IPS-NIHi7 (cell line): ENCODE measurements around the gene C4orf51.
A peak's percentile ranks its signal among the peaks of the same experiment; 100 is the strongest.

Experiments used
- DNase-seq: peaks from one replicate; pipeline ENCODE4 v3.0.0; 2012; ENCODE audit warnings: mixed read lengths; ENCODE audit errors: extremely low spot score

C4orf51 gene

DNA sequence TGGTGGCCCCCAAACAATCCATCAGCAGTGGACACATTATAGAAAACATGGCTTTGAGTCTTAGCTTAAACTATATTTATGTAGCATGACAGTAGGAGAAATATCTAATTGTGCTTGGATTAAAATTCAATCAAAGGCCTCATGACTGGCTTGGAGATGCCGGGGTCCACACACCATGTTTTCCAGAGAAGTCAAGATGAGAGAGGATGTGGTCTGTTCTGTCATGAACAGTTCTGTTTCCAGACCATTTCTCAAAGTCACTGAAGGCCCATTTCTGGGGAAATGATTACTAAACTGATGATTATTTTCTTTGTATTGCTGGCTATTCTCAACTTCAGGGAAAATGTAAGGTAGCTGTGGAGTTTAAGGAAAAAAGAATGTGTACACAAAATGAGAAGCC, 76.3 kb downstream of the C4orf51 start:
- DNase-seq = no peak

DNA sequence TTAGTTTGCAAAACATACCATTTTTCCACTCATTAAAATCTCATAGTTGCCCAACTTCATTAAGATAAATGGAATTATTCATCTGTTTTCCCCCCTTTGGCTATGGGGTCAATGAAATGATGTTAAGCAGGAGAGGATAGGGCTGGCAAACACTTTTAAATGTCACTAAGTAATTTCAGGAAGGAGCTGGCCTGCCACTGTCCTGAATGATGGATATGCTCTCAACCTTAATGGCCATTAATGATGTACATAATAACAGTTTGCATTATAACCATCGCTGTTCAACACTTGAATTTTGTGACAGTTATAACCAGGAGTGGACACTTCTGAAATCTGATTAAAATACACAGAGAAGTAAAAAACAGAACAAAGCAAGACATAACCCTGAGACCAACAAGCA, 77.2 kb downstream of the C4orf51 start:
- DNase-seq = no peak

DNA sequence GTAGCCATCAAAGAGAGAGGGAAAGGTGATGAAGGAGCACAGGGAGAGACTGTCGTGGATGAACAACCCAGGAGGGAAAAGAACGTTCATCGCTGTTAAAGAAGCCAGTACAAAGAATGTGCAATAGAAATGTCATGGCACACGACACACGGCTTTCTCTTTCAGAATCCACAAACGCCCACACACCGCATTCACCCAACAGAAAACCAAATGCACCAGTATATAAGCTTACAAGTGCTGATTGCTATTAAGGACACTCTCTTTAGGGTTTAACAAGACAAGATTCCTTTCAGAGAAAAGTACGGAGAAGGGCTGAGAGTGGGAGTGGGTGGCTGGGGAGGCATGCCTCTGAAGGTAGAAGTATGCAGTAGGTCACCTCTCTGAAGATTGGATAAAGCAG, 80.2 kb downstream of the C4orf51 start:
- DNase-seq = no peak

DNA sequence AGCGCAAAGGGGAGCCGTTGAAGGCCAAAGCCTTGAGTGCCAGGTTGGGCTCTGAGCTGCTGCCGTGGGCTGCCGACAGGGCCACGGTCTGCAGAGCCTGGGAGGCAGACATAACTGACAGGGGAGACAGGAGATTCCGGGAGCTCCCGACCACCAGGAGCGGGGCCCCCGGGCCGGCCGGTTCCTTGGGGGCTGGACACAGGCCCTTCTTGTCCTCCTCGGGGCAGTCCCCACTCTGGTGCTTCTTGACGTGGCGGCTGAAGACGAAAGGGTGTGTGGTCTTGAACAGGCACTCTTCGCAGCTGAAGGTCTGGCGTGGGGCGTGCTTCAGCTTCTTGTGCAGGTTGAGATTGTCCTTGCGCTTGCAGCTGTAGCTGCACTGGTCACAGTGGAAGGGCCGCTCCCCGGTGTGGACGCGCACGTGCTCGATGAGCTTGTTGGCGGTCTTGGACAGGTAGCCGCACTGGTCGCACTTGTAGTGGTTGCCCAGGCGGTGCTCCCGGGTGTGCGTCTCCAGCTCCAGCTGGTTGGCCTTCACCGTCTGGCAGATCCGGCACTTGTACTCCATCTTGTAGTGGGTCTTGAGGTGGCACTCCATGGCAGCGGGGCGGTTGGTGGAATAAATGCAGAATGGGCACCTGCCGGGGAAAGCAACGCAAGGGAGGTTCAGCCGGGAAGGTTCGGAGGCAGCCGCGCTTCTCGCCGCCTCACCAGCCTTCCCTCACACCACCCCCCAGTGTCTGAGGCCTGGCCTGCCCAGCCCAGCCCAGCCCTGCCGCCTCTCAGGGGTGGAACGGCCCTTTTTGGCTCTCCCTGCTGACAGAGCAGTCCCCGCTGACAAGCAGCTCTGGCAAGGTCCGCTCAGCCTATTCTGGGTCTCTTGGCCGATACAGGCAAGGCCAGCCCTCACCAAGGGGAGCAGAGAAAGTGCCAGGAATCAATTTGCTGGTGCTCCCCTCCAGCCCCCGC, 81.3 kb downstream of the C4orf51 start:
- DNase-seq = no peak

DNA sequence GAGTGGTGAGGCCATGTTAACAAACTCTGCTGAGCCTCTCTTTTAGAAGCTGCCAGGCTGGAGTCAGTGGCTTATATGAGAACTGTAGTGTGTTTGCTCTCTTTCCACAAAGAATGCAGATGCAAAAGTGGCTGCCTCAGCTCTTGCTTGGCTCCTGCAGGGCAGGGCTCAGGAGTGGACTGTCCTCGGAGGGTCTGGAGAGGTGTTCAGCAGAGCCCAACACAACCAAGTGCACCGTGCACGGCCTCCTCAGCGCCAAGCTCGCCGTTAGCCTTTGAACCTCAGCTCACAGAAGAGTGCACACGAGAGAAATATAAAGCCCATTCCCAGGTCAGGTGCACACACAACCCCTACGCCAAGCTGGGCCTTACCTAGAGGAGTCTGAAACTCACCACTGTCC, 82.8 kb downstream of the C4orf51 start:
- DNase-seq = no peak

DNA sequence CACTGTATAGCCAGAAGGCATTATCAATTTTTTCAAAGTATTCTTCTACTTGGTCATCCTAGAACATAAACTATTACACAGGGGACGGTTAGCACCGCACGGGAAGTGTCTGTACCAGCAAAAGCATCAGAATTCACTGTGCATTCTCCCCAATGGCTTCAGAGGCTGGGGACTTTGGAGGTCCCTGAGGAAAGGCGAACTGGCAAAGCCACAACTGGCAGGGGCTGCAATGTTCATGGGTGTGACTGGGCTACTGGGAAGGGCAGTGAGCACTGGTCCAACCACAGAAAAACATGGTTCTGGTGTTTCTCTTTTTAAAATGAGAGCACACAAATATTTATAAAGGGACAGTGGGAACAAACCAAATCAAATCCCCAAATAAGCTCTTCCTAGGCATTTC, 83.5 kb downstream of the C4orf51 start:
- no peak for DNase-seq

DNA sequence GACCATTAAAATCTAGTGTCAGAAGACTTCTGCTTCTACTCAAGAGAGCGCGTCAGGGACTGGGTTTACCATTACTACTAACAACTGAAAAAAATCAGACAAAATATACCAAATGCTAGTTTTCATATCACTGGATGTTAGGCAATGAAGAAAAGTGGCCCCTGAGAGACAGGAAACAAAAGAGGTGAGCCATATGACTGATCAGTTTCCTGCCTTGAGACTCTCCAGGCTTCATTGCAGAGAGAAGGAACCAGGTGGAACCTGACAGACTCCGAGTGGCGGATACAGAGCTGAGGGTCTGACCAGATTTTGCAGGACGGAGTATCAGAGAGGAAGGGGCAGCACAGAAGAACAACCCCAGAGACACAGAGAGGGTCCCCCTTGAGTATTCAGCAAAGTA, 86.3 kb downstream of the C4orf51 start:
- DNase-seq = no peak

DNA sequence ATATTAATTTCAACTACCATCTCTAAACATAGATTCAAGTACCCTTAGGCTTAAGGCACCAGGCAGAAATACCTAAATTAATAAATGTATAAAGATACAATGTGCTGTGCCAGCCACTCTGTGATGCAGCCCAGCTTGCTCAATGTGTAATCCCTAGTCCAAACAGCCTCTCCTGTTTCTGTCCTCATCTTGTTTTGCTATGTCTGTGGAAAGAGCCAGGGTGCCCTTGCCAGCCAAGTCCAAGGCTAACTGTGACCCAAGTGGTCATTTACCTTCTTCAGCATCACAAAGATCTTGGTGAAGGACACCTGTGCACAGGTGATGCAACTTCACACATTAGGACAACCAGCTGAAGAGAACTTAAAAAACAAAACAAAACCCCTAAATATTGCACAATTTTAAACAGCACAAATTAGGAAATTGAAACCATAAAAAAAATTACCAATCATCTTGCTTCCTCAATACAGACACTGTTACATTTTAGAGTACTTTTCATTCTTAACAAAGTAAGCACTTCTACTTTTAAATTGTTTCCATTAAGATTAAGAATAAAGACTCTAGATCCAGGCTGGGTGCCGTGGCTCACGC, 89.6 kb downstream of the C4orf51 start:
- DNase-seq = no peak

DNA sequence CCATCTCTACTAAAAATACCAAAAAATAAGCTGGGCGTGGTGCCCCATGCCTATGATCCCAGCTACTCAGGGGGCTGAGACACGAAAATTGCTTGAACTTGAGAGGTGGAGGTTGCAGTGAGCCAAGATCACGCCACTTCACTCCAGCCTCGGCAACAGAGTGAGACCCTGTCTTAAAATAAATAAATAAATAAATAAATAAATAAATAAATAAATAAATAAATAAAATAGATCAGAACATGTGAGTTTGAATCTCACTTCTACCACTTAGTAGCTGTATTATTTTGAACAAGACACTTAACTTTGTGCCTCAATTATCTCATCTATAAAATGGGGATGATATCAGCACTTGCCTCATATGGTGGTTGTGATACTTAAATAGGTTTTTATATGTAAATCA, 90.2 kb downstream of the C4orf51 start:
- no peak for DNase-seq

DNA sequence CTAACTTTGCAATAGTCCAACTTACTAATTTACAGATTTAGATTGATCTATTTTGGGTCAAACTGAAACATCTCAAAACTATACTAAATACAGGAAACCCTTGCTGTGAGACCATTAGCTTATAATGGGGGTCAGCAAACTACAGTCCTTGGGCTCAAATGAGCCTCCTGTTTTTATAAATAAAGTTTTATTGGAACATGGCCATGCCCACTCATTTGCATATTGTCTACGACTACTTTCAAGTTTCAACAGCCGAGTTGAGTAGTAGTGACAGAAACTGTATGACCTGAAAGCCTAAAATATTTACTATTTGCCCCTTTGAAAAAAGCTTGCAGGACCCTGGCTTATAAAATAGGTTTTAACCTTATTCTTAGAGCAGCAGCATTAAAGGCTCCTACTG, 92.4 kb downstream of the C4orf51 start:
- no peak for DNase-seq

DNA sequence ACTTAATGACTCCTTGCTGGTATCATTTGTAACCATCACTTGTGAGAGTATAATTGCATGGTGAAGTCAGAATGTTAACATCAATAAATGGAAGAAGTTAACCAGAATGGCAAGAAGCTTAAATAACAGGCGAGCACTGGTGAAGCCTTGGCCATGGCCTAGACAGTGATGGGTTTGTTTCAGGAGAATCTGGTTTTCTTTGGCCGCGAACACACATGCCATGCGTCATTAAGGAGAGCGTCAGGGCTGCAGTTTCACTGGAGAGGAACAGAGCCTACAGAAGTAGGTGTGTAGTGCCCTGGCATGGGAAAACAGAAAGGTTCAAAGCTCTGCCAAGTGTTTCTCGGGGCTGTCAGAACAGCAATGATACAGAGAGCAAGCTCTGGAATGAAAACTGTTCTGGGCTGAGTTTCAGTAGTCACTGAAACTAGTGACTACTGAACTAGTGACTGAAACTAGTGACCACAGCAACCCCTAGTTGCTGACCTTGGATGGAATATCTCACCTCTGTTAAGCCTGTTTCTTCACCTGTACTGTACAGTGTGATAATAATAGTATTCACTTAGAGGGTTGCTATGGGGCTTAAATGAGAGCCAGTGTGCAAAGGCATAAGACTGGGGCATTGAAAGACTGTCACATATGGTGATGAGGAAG, 93.8 kb downstream of the C4orf51 start:
- no peak for DNase-seq

DNA sequence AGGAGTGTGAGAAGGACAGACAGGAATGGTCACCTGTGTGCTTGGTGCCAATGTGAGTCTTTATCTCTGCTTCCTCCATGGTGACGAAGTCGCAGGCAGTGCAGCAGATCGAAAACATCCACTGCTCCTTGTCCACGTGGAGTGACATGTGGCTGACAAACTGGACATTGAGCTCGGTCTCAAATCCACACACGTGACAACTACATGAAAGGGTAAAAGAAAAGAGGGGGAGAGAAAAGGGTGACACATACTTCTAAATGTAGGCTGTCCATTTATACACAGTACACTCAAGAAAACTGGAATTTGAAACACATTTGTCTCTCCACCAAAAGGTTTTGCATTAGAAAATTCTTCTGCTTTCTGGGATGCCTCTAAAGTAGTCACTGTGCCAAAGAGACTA, 94.5 kb downstream of the C4orf51 start:
- no peak for DNase-seq

DNA sequence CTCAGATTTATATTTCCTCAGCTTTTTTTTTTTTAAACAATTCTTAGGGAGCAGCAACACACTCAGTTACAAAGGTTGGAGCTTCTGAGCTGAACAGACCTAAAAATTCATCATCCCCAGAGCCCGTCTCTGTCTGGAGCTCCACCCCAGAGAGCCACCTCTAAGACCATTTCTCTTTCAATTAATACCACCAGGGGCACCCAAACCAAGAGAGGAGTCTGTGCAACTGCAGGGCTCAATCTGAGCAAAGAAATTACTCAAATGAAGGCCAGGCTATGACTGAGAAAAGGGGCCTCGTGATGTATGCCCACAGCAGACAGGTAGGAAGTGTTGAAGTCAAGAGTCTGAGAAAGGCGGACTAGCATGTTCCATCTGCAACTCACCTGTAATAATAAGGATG, 95.5 kb downstream of the C4orf51 start:
- no peak for DNase-seq

DNA sequence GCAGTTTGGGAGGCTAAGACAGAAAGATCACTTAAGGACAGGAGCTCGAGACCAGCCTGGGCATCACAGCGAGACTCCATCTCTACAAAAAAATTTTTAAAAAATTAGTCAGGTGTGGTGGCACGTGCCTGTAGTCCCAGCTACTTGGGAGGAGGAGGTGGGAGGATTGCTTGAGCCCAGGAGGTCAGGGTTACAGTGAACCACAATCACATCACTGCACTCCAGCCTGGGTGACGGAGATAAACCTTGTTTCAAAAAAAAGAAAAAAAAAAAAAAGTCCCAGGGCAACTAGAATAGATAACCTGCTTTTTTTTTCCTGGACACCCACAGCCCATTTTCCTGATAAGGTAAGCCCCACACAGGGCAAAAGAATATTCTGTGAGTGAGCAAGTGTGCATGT, 96.3 kb downstream of the C4orf51 start:
- no peak for DNase-seq

DNA sequence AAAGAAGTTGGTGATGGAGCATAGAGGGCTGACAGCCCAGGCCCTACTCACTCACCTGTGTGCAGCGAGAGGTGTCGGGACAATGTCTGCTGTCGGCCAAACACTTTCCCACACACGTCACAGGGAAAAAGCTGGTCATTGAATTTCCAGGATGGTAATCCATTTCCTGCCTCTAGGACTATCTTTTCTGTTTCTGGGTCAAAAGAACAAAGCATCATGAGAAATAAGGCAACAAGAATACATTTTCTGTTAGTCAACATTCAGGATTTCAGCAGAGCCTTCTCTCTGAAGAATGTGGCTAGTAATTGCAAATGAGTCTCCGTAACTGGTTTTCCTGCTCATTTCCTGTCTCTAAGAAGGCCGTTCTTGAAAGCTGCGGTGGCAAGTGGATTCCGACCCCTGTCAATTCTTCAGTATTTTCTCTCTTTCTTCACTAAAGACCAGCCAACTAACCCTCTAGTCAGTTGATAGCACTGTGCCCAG, 99.4 kb downstream of the C4orf51 start:
- DNase-seq = peak; percentile 28

DNA sequence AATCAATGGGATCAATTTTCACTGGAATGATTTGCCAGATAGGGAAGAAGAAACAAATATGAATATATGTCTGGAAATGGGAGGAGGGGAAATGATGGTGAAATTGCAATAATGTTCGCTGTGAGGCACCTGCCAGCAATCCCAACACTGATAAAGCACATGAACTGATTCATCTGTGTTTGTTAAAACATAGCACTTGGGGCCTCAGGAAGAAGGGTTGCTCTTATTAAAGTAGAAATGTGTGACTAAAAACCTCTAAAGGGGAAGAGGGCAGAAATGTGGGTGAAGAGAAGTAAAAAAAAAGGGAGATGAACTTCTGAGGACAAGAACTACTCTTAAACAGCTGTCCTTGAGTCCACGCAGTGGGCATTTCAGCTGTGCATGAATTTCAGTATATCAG, 101.4 kb downstream of the C4orf51 start:
- DNase-seq = no peak
